ENCODE results near the gene DCC.

DNA sequence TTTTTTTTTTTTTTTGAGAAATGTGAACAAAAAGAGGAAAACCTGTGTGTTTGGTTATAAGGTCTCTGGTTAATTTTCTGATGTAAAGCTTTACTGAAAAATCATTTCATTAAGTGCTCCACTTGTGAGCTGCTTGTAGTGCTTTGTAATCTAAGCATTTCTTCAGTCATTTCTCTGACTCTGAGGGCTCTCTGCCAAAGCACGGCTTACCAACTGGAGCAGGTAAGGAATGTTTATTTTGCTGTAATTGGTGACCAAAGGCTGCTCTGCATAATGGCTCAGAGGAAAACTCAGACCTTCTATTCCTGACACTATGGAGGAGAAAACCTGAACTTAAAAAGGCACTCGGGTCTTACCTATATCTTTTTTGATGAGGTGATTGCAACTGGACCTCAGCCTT lies 1035.6 kb downstream of the DCC start:
- TF ChIP-seq, protein P1, sequence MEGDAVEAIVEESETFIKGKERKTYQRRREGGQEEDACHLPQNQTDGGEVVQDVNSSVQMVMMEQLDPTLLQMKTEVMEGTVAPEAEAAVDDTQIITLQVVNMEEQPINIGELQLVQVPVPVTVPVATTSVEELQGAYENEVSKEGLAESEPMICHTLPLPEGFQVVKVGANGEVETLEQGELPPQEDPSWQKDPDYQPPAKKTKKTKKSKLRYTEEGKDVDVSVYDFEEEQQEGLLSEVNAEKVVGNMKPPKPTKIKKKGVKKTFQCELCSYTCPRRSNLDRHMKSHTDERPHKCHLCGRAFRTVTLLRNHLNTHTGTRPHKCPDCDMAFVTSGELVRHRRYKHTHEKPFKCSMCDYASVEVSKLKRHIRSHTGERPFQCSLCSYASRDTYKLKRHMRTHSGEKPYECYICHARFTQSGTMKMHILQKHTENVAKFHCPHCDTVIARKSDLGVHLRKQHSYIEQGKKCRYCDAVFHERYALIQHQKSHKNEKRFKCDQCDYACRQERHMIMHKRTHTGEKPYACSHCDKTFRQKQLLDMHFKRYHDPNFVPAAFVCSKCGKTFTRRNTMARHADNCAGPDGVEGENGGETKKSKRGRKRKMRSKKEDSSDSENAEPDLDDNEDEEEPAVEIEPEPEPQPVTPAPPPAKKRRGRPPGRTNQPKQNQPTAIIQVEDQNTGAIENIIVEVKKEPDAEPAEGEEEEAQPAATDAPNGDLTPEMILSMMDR (conservative IDR thresholded peaks at IDR 0.05 in 1 of 2, IDR thresholded peaks at IDR 0.05 in 1 of 2; ENCODE audit: low read depth in 1 of 2, low read length in 2 of 2): no peak
- TF ChIP-seq EZH2 (IDR thresholded peaks at IDR 0.05; ENCODE audit: low read length, missing control alignments): no peak

Measured in fibroblast of lung (primary cell).